T-helper 2 cell (primary cell): ENCODE results near the gene TTC28.
"Not testable (repeated sequence)": the region's sequence is repeated elsewhere in the genome, so short reads cannot be mapped to it uniquely, and the experiment has no call there.

ENCODE experiments used
- DNase-seq, 5 experiments: peaks; one replicate each; pipeline versions ENCODE4 v3.0.0 to v3.0.0-alpha.2; 2012 to 2022

Gene TTC28

DNA sequence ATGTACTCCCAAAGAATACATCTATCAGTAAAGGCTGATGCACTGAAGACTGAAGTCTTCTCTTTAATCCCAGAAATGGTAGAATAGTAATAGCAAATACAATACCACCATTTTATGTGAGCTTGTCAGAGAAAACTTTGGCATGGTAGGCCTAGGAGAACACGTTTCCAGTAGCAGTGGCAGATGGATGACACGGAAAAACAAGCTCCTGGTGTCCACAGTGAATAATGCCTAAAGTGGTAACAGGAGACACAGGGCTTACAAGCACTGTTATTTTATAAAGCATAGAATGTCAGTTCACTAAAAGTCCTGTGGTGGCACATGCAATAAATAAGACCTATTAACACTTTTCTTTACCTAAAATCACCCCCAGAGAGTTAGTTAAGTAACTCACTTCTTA, 277.6 kb downstream of the TTC28 start:
- DNase-seq: no peak

- DNase-seq: no peak
Measured at GRCh38 chr22:28398981-28399380, 280.7 kb downstream of the TTC28 start.

DNA sequence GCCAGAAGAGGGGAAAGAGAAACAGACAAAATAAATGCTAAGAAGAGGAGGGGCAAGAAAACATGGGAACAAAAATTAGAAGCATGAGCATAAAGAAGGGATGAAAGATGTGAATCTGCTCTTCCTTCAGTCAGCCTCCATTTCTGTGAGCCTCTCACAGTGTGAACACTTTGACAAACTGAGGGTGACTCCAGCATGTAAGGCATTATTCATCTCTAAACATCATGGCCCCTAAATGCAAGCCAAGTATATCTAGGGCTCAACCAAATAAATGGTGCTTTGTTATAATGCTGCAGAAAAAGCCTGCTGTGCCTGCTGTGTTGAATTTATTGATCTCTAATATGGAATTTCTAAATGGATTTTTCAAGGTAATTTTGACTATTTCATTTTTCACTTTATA, 281.3 kb downstream of the TTC28 start:
- no peak for DNase-seq

DNA sequence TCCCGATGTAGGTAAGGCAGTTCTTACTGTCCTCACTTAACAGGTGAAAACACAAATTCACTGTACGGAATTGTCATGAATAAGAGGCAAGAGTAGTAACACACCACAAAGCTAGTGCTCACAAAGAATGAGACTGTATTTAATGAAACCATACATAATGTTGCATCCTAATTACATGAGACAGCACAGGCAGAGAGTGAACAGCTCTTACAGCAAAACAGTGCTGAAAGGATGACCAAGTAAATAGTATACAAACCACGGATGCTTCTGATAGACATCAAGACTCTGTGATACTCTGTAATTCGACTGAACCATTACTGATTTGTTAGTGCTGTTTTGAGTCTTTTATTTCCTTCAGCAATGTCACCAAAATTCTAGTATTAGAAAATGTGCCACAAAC, 282.3 kb downstream of the TTC28 start:
- peak in 1 of 5 experiments; percentile 55 for DNase-seq

- peak in 1 of 5 experiments; percentile 39 for DNase-seq
Measured at GRCh38 chr22:28395920-28396753, 283.5 kb downstream of the TTC28 start.

GRCh38 chr22:28395520-28395919, 284.1 kb downstream of the TTC28 start:
- no peak for DNase-seq

GRCh38 chr22:28394513-28395110, 285.0 kb downstream of the TTC28 start:
- no peak for DNase-seq

DNA sequence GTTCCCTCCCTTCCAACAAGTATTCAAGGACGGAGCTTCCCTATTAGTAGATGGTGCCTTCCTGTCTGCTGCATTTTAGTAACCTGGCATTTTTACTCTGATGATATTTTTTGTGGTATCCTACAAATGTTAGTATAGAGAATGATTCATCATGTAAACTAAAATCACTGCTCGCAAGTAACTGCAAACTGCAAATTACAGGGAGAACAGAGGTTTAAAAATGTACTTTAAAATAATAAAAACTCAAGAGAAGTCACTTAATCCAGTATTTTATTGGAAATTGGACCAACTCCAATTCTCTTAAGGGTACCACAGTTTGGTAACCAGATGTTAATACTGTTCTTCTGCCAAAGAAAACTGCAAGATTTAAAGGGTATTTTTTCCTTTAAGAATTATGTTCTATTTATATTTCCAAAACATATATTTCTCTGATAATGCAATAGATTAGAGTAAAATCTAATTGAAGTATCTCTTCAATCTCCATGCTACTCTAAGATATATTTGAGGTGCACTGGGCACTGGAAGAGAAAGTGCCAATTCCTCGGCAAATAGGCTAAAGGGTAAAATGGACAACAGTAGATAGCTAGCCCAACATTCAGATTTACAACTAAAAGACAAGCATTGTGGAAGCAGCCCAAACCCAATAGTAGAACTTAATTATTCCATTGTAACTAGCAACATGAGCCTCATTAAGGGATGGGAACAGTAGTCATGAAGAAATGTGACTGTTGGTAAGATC, 298.0 kb downstream of the TTC28 start:
- DNase-seq: no peak

- no peak for DNase-seq
Measured at GRCh38 chr22:28379951-28380350, 299.7 kb downstream of the TTC28 start.

DNA sequence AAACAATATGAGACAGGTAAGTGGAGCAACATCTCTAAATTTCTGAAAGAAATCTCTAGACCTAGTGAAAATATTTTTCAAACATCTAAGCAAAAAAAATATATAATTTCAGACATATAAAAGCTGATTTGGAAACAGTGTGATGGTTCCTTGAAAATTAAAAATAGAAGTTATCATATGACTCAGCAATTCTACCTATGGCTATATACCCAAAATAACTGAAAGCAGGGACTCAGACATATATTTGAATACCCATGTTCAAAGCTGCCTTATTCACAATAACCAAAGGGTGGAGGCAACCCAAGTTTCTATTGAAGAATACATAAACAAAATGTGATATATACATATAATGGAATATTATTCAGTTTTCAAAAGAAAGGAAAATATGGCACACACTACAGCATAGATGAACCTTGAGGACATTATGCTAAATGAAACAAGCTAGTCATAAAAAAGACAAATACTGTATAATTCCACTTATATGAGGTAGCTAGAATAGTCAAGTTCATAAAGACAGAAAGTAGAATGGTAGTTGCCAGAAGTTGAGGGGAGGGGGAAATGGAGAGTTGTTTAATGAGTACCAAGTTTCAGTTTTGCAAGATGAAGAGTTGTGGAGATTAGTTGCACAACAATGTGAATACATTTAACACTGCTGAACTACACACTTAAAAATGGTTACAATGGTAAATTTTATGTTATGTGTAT, 300.4 kb downstream of the TTC28 start:
- DNase-seq: peak in 1 of 5 experiments; percentile 45

GRCh38 chr22:28375761-28376534, 303.7 kb downstream of the TTC28 start:
- no peak for DNase-seq

DNA sequence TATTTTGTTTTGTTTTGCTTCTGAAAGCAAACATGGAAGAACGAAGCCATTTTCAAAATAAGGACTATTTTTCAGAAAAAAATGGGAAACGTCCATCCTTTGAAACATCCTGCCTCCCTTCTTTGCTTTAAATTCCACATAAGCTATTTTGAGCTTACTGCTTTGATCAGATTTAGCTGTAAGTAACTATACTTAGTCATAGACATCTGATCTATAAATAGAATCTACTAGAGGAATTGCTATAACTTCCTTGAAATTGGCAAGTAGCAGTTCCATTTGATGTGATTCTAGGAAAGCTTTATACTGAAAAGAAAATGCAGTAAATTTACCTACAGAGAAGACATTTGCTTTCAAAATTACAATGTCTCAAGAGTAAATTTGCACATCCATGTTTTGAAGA, 305.8 kb downstream of the TTC28 start:
- no peak for DNase-seq

DNA sequence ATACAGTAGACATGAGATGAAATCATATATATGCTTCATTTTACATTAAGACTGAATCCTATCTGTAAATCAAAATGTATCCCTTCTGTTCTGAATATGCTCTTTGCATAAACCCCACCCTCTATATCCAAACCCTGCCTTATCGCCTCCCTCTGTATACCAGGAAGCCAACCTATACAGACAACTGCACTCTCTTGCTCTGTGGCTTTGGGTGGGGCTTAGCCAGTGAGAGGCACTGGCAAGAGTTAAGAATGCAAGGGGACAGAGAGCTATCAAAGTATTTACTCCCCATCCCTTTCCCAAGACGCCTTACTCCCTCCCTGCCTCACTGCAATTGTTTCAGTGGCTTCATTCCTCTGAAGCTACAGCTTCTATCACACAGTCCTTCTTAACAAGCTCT, 309.8 kb downstream of the TTC28 start:
- DNase-seq: peak in 1 of 5 experiments; percentile 57

DNA sequence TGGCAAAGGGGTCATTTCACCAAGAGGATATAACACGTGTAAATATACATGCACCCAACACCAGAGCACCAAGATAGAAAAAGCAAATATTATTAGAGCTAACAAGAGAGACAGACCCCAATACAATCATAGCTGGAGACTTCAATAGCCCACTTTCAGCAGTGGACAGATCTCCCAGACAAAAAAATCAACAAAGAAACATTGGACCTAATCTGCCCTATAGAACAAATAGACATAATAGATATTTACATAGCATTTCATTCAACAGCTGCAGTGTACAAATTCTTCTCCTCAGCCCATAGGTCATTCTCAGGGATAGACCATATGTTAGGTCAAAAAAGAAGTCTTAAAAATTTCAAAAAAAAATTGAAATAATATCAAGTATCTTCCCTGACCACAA, 312.8 kb downstream of the TTC28 start:
- DNase-seq: no peak

GRCh38 chr22:28365371-28365770, 314.3 kb downstream of the TTC28 start:
- DNase-seq: no peak

DNA sequence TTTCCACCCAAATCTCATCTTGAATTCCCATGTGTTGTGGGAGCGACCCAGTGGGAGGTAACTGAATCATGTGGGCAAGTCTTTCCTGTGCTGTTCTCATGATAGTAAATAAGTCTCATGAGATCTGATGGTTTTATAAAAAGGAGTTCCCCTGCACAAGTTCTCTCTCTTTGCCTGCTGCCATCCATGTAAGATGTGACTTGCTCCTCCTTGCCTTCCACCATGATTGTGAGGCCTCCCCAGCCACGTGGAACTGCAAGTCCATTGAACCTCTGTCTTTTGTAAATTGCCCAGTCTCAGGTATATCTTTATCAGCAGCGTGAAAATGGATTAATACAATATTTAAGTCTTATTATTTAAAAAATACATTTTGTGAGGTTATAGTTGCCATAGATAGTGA, 315.5 kb downstream of the TTC28 start:
- not testable (repeated sequence) for DNase-seq

GRCh38 chr22:28360939-28361338, 318.7 kb downstream of the TTC28 start:
- DNase-seq: peak in 1 of 5 experiments; percentile 13

DNA sequence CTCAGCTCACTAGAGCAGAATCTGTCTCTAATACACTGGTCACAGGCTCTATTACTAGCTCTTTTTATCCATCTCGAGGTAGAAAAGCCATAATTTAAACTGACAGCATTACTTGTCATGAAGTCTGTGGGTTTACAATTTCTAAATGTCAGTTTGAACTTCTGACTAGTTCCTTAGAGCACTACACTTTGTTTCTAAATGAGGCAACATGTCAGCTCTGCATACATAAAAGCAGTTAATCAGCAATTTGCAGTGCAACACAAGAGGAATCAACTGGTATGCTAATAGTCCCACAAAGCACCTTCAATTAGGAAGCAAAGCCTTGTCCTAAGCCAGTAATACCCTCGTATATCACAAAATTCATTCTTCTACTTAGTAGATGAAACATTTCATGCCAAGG, 321.3 kb downstream of the TTC28 start:
- no peak for DNase-seq

DNA sequence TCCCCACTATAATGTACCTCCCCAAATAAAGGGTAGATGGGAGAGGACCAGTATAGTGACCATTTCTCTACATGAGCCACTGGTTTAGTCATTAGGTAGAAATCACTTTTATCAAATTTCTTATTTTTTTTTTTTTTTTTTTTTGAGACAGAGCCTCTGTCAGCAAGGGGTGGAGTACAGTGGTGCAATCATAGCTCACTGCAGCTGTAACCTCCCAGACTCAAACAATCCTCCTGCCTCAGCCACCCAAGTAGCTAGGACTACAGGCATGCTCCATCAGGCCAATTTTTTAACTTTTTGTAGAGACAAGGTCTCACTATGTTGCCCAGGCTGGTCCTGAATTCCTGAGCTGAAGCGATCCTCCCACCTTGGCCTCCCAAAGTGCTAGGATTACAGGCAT, 322.4 kb downstream of the TTC28 start:
- DNase-seq: no peak

- DNase-seq: no peak
Measured at GRCh38 chr22:28351476-28351875, 328.2 kb downstream of the TTC28 start.

DNA sequence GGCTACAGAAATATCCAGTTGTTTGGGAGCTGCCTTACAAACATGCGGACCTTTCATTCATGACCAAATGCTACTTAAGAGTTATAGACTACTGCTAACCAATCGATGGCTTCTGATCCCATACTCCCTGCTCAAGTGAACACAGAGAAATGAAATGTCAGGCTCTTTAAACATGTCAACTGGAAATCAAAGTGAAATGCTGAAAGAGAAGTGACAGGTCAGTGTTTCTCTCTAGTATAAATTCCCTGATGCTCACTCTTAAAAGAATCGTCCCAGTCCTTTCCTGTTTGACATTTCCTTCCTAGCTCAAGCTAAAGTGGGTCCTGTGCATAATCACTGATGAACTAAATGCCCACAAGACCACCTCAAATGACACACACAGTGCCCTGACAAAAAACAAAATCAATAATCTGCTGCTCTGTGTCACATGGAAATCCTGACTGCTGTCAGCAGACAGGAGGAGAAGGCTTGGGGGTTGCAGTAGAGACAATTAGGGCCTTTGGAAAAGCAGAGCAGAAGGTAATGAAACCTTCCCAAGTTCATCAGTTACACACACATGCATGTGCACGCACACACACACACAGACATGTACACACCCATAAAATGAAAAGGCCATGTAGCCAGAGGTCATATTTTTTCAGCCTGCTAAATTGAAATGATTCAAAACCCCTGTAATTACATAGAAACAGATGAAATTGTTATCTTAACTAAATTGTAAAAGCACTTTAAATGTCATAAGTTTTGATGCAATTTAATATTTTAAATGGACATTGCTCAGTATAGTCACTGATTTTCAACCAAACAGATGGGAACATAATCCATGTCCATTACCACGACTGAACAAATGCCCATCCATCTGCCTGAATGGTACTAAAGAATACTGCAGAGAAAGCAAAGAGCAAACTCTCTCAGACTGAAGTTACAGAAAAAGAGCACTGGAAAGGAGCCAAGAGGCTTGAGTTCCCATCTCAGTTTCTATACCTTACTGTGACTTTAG, 330.7 kb downstream of the TTC28 start:
- DNase-seq: no peak
